ENCODE results near the gene RRP7A.
"Not testable (repeated sequence)": the region's sequence is repeated elsewhere in the genome, so short reads cannot be mapped to it uniquely, and the experiment has no call there.

The RRP7A gene, protein sequence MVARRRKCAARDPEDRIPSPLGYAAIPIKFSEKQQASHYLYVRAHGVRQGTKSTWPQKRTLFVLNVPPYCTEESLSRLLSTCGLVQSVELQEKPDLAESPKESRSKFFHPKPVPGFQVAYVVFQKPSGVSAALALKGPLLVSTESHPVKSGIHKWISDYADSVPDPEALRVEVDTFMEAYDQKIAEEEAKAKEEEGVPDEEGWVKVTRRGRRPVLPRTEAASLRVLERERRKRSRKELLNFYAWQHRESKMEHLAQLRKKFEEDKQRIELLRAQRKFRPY

GRCh38 chr22:42519525-42520401 is at the start of gene RRP7A:
Gene RRP7A, minus strand, starts transcription at chr22:42519796. Its CDS starts 10 bp downstream, at chr22:42519786.
- DNase-seq, result no peak

GRCh38 chr22:42567950-42568349 is 48.4 kb upstream of the RRP7A start:
- DNase-seq, result not testable (repeated sequence)

DNA sequence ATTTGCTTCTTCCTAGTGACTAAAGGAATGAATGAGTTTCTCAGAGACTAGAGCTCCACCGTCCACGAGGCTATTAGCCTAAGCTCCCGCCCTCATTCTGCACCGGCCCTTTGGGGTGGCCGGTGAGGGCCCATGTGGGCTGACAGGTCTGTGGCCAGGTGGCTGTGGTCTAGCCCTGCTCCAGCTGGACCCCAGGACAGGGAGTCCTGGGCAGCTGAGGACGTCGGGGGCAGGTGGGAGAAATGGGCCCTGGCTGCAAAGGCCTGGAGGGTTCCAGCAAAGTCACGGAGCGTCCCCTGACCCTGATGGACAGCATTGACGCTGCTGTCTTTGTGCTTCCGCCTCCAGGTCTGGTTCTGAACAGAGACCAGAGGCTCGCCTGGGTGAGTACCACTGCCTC is 46.4 kb upstream of the RRP7A start:
- DNase-seq, result no peak

DNA sequence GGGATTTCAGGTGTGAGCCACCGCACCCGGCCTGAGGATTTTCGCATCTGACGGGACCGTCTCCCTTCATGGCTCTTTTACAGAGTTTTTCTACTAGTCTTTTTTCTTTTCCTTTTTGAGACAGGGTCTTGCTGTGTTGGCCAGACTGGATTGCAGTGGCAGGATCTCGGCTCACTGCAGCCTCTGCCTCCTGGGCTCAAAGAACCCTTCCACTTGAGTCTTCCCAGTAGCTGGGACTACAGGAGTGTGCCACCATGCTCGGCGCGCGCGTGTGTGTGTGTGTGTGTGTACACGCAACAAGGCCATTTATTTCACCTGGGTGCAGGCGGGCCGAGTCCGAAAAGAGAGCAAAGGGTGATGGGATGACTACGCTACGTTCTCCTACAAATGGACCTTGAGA is 45.1 kb upstream of the RRP7A start:
- DNase-seq, result no peak

GRCh38 chr22:42563943-42564342 is 44.3 kb upstream of the RRP7A start:
- DNase-seq, result not testable (repeated sequence)

GRCh38 chr22:42562684-42563083 is 43.1 kb upstream of the RRP7A start:
- DNase-seq, result no peak

DNA sequence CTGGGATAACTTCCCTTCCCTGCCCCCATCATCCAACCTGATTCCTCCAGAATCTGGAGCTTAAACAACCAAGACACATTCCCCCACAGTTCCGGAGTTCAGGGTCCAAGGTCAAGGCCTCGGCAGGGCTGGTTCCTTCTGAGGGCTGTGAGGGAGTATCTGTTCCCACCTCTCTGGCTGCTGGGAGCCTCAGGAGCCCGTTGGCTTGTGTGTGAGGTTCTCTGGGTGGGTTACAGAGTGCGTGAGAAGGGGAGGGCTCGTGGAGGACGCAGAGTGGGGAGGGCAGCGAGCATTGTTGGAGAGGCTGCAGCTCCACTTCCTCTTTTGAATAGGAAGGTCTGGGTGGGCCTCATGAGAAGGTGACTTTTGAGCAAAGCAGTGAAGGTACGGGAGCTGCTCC is 42.7 kb upstream of the RRP7A start:
- no peak for DNase-seq

- DNase-seq, result no peak
These were observed 42.3 kb upstream of the RRP7A start for GRCh38 chr22:42561856-42562255.

GRCh38 chr22:42560781-42561180 is 41.2 kb upstream of the RRP7A start:
- no peak for DNase-seq

GRCh38 chr22:42560381-42560780 is 40.8 kb upstream of the RRP7A start:
- no peak for DNase-seq

- peak; percentile 15 for DNase-seq
These were observed 34.1 kb upstream of the RRP7A start, which contains the start of gene SERHL2 for GRCh38 chr22:42553475-42554361. Gene SERHL2, plus strand, starts transcription at chr22:42553956. Its CDS starts 65 bp downstream, at chr22:42554021.

GRCh38 chr22:42552294-42552647 is 32.7 kb upstream of the RRP7A start:
- not testable (repeated sequence) for DNase-seq

DNA sequence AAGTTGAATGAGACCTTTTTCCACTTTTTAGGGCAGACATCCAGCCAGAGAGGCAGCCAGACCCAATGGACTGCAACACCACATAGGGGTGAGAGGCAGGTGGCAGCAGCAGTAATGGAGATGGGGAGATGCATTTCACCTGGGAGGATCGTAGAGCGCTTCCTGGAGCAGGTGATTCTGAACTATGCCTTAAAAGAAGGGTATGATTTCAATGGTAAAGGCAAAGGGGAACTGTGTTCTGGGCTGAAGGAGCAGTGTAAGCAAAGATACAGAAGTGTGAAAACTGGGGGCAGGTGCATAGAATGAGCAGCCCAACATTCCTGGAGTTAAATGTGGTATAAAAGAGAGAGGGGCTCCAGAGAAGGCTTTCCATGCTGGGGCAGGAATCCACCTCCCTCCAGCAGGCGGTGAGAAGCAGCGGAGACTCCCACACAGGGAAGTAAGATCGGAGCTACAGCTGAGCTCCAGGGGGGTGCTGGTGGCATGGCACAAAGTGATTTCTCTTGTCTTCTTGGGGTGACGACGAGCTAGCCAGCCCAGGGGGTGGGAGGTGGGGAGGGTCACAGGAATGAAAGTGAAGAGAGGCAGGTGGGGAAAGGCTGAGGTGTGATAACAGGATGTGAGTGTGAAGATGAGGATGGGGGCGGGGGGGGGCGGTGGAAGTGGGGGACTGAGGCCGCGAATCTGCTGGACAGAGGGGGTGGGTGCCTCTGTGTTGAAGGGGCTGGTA is 29.9 kb upstream of the RRP7A start:
- no peak for DNase-seq

GRCh38 chr22:42548597-42549330 is 29.2 kb upstream of the RRP7A start:
- no peak for DNase-seq

DNA sequence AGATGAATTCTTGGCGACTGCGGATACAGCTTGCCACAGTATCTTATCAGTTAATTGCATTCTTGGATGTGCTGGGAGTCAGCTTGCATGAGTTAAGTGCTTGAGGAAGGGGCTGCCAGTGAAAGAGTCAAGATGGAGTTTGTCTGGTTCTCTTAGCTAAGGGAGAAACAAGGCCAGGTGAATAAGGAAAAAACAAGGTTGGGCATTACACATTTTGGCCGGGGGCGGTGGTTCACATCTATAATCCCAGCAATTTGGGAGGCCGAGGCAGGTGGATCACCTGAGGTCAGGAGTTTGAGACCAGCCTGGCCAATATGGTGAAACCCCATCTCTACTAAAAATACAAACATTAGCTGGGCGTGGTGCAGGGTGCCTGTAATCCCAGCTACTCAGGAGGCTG is 28.5 kb upstream of the RRP7A start:
- DNase-seq, result not testable (repeated sequence)

GRCh38 chr22:42547562-42547961 is 28.0 kb upstream of the RRP7A start:
- no peak for DNase-seq

- peak; percentile 77 for DNase-seq
These were observed 25.1 kb upstream of the RRP7A start for GRCh38 chr22:42544686-42545085.

GRCh38 chr22:42539236-42539771 is 19.7 kb upstream of the RRP7A start:
- not testable (repeated sequence) for DNase-seq

GRCh38 chr22:42537199-42537831 is 17.7 kb upstream of the RRP7A start:
- not testable (repeated sequence) for DNase-seq

DNA sequence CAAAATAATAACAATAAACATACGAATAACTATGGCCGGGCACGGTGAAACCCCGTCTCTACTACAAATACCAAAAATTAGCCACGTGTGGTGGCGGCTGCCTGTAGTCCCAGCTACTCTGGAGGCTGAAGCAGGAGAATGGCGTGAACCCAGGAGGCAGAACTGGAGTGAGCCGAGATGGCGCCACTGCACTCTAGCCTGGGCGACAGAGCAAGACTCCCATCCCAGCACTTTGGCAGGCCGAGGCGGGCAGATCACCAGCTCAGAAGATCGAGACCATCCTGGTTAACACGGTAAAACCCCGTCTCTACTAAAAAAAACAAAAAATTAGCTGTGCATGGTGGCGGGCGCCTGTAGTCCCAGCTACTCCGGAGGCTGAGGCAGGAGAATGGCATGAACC is 17.0 kb upstream of the RRP7A start:
- DNase-seq, result not testable (repeated sequence)

- DNase-seq, result no peak
These were observed 16.6 kb upstream of the RRP7A start for GRCh38 chr22:42536166-42536565.

Measured in NCI-H2029 treated with DMSO at 0.1 percent for 48 hours (cell line).